H1 (cell line): ENCODE results near the gene DGKZ. TPM values are rescaled to one million over a fixed set of nuclear protein-coding genes. Genes with fewer than 3 reads are reported as not detected.
A peak's percentile ranks its signal among the peaks of the same experiment; 100 is the strongest.

Experiments used
- CHD2 ChIP-seq: IDR thresholded peaks from 2 replicates; pipeline ENCODE4 v1.6.1; 2012; ENCODE audit warnings: low read length, improper control_type of control experiment
- CREB1 ChIP-seq: IDR thresholded peaks from 2 replicates; pipeline ENCODE4 v1.6.1; 2012; ENCODE audit warnings: inconsistent platforms
- CTCF ChIP-seq, 3 experiments: IDR thresholded peaks; 1 replicate in 2 of 3; 2 replicates in 1 of 3; pipeline versions ENCODE4 v1.5.1 to v1.6.1; 2011; ENCODE audit warnings: low read length in 3 of 3, mild to moderate bottlenecking in 3 of 3, inconsistent platforms in 2 of 3, low read depth in 1 of 3, moderate library complexity in 1 of 3; ENCODE audit not compliant: insufficient read depth in 1 of 3; ENCODE audit errors: control extremely low read depth in 1 of 3
- GABPA ChIP-seq: IDR thresholded peaks from 2 replicates; pipeline ENCODE4 v1.6.1; 2011; ENCODE audit warnings: mild to moderate bottlenecking, low read length, moderate library complexity, borderline replicate concordance; ENCODE audit not compliant: insufficient read depth
- KDM4A ChIP-seq: IDR thresholded peaks from one replicate; pipeline ENCODE4 v1.7.1; 2012; ENCODE audit warnings: low read depth, mild to moderate bottlenecking, moderate library complexity, low read length, inconsistent platforms; ENCODE audit not compliant: severe bottlenecking
- MAX ChIP-seq: IDR thresholded peaks from 2 replicates; pipeline ENCODE4 v1.6.1; 2012; ENCODE audit warnings: inconsistent platforms
- NRF1 ChIP-seq: IDR thresholded peaks from 2 replicates; pipeline ENCODE4 v1.6.1; 2011; ENCODE audit warnings: mild to moderate bottlenecking, low read depth, low read length, improper control_type of control experiment
- PHF8 ChIP-seq: fragments of 200-600 bp; sonication (generic); conservative IDR thresholded peaks from 2 replicates; pipeline ENCODE4 v1.7.1; 2012; ENCODE audit warnings: low read depth, mild to moderate bottlenecking, inconsistent platforms, low read length, moderate library complexity
- POU5F1 ChIP-seq: IDR thresholded peaks from 2 replicates; pipeline ENCODE4 v1.6.1; 2011; ENCODE audit warnings: low read depth, mild to moderate bottlenecking, low read length, moderate library complexity
- RFX5 ChIP-seq: IDR thresholded peaks from 2 replicates; pipeline ENCODE4 v1.6.1; 2011; ENCODE audit warnings: low read depth, low read length, improper control_type of control experiment, borderline replicate concordance
- RNF2 ChIP-seq: fragments of 200-900, 300-1000 bp; sonication (generic); IDR thresholded peaks from 2 replicates; pipeline ENCODE4 v1.7.1; 2016; ENCODE audit warnings: borderline replicate concordance, low read depth, mild to moderate bottlenecking, antibody characterized with exemption, low read length; ENCODE audit not compliant: poor library complexity, severe bottlenecking; ENCODE audit errors: missing control alignments
- SAP30 ChIP-seq: fragments of 300-600 bp; sonication (generic); IDR thresholded peaks from 2 replicates; pipeline ENCODE4 v1.7.1; 2012; ENCODE audit warnings: low read length, moderate library complexity, mild to moderate bottlenecking, inconsistent platforms; ENCODE audit not compliant: insufficient read depth, insufficient replicate concordance
- SIRT6 ChIP-seq: IDR thresholded peaks from one replicate; pipeline ENCODE4 v1.7.1; 2012; ENCODE audit warnings: low read length, inconsistent platforms
- SP4 ChIP-seq: IDR thresholded peaks from 2 replicates; pipeline ENCODE4 v1.6.1; 2012; ENCODE audit warnings: low read length, inconsistent platforms
- TAF7 ChIP-seq: optimal IDR thresholded peaks from 2 replicates; pipeline ENCODE3; 2011; ENCODE audit warnings: low read depth, mild to moderate bottlenecking, inconsistent platforms, low read length, moderate library complexity, borderline replicate concordance
- TCF12 ChIP-seq: IDR thresholded peaks from 2 replicates; pipeline ENCODE4 v1.6.1; 2011; ENCODE audit warnings: low read depth, mild to moderate bottlenecking, low read length
- YY1 ChIP-seq: IDR thresholded peaks from 2 replicates; pipeline ENCODE4 v1.6.1; 2011; ENCODE audit warnings: low read depth, mild to moderate bottlenecking, low read length
- polyA plus RNA-seq, 7 experiments: library from polyadenylated mRNA; depleted of rRNA in 3 of 7; stranded (reverse) in 5 of 7; unstranded in 2 of 7; fragments of >200 nt in 5 of 7; fragments of 200-250 nt in 2 of 7; gene quantifications; 1 replicate in 5 of 7; 2 replicates in 1 of 7; 4 replicates in 1 of 7; pipeline versions ENCODE4 v1.2.1 to v1.2.3, GENCODE V29; 2011 to 2013; ENCODE audit warnings: missing spikeins in 2 of 7, mixed read lengths in 2 of 7
- total RNA-seq: library from RNA; stranded (reverse); fragmentation: NEBNext Ultra II Directional; extraction: Animal tissue kit (Norgen Biotek cat#: 25700); gene quantifications from 2 replicates; pipeline ENCODE4 v1.2.1, GENCODE V29; 2021

DGKZ gene
- total and polyA plus RNA-seq, 2 of the 8 experiments (the other 6 are each of a cell fraction or from before 2014, with no cell fraction given): 84.4 to 184 TPM

DNA sequence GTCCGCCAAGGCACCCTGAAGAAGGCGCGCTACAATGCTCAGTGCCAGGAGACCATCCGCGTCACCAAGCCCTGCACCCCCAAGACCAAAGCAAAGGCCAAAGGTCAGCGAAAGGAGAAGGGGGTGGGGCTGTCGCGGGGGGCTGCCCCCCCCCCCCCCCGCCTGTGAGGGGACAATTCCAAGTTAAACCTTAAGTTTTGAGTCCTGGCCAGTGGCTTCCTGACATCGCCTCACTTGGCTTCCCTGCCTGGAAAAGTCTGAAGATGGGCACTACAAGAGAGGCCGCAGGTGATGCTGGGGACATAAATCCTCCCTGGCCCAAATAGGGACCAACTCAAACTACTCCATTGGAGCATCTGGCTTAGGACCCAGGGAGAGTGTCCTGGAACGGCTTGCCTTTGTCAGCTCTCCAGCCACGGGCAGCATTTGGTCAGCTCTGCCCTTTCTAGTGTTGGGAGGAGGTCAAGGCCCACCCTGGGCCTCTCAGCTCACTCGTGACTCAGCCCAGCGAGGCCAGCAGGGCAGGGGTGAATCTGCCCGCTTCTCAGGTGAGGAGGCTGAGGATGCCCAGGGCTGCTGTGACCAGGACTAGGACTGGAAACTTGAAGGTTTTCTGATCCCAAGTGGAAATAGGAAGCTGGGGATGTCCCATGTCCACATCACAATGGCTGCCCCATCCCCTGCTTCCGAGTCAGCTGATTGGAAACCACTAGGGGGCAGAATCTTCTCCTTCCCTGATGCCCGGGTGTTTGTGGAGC is 35.6 kb downstream of the DGKZ start (continued):
- TF ChIP-seq TCF12 (no peak), POU5F1 (no peak), CHD2 (no peak), PHF8 (no peak), CREB1 (no peak), RNF2 (no peak), SP4 (no peak), GABPA (no peak), RFX5 (no peak), SAP30 (no peak), YY1 (peak; percentile 89), KDM4A (no peak), NRF1 (no peak), SIRT6 (no peak), CTCF (IDR thresholded peaks at IDR 0.05; ENCODE audit: control extremely low read depth in 1 of 3, insufficient read depth in 1 of 3, low read depth in 1 of 3, low read length in 3 of 3) (peak in 2 of 3 experiments; percentile 67 to 79; a peak in 3 of 4 replicates), TAF7 (no peak), MAX (no peak)
